GM18502 (cell line): ENCODE data around the gene ZMIZ1.

Experiments used
- ATAC-seq: cut with Tn5 transposase; IDR thresholded peaks from one replicate; pipeline ENCODE4 v1.9.1; 2021; ENCODE audit warnings: mild to moderate bottlenecking; ENCODE audit not compliant: unreplicated experiment, poor library complexity

ZMIZ1 gene

DNA sequence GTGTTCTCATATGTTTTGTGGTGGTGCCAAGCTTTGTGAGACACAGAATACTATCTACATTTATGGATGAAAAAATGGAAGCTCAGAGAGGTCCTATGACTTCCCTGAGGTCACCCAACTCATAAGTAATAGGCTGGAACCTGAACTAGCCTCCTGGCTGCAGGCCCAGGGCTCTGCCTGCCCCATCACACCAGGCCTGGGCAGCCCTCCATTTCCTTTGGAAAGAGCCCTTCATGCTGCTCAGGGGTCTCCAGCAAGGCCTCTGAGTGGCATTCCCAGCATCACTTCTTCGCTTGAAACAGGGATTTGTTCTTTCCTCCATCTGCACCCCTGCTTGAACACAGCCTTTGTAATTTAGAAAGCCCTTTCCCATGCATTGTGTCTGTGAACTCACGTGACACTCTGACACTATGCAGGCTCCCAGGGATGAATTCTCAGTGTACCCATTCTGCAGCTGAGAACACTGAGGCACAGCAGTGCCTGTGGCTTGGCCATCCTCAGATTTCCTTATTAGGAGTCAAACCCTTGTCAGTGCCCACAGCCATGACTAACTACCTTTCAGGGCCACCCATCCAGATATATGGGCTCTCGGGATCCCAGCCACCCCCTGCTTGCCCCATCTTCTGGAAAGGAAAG, 150.7 kb downstream of the ZMIZ1 start:
- ATAC-seq: no peak

DNA sequence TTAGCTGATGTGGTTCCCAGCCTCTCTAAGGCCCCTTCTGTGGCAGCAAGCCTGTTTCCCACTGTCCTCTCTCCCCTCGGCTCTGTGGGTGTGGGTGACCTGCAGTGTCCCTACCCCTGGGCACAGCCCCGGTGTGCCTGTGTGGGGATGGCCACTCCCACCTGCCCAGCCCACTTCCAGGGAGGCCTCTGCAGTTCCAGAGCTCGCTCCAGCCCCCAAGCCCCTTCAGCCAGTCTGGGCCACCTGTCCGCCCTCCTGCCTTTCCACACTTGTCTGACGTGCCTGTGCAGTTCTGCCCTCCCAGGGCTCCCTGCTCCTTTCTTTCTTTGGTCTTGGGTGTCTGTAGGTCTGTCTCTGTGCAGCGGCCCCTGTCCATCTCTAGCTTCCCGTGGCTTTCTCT, 151.5 kb downstream of the ZMIZ1 start:
- ATAC-seq: no peak

DNA sequence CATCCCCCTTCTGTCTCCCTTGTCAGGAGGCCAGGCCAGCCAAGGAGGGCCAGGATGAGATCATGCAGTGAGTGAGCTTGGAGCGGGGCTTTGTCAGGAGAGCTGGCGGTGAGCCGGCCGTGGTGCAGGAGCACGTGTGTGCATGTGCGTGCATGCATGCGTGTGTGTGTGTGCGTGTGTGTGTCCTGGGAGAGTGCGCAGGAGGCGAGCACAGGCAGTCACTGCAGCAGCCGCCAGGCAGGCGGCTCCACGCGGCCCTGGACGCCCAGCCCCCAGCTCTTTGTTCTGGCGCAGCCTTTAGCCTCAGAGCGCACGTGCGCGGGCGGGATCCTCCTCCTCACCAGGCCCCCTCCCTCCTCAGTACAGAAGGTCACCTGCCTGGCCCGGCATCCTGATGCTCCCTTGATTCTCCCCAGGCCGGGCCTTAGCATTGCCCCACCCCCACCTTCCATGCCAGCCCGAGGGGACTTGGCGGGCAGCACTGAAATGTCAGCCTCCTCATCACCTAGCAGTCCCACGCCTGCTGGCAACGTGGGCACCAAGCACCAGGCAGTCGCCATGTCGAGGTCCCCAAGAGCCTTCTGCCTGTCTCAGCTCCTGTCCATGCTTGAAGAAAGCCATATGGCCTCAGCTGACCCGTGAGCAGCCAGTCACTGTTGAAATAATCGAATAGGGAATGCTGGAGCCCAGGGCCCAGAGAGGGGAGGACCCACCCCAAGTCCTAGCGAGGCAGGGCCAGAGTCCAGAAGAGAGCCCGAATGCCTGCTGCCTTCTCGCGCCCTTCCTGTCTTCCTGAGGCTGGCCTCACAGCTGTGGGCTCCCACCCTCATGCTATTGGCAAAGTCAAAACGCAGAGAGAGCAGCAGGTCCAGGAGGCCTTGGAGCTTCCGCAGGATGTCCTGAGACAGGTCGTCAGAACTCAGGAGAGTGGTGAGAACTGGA, 152.6 kb downstream of the ZMIZ1 start:
- ATAC-seq: no peak

DNA sequence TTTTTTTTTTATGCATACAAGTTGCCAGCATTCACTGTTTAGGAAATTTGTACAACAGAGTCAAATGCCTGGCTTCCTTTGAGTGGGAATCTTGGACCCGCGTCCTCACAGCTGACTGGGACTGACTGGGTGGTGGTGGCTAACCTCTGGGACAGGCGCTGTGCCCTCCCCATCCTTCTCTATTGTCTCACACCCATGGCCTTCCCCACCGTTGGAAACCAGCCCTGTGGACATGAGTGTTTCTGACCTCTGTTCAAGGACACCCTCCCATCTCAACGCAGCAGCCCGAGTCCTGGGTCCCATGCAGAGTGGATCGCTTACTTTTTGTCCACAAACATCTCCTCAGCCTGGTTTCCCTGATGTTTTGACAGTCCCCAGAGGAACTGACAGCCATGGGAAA, 153.4 kb downstream of the ZMIZ1 start:
- ATAC-seq: no peak

DNA sequence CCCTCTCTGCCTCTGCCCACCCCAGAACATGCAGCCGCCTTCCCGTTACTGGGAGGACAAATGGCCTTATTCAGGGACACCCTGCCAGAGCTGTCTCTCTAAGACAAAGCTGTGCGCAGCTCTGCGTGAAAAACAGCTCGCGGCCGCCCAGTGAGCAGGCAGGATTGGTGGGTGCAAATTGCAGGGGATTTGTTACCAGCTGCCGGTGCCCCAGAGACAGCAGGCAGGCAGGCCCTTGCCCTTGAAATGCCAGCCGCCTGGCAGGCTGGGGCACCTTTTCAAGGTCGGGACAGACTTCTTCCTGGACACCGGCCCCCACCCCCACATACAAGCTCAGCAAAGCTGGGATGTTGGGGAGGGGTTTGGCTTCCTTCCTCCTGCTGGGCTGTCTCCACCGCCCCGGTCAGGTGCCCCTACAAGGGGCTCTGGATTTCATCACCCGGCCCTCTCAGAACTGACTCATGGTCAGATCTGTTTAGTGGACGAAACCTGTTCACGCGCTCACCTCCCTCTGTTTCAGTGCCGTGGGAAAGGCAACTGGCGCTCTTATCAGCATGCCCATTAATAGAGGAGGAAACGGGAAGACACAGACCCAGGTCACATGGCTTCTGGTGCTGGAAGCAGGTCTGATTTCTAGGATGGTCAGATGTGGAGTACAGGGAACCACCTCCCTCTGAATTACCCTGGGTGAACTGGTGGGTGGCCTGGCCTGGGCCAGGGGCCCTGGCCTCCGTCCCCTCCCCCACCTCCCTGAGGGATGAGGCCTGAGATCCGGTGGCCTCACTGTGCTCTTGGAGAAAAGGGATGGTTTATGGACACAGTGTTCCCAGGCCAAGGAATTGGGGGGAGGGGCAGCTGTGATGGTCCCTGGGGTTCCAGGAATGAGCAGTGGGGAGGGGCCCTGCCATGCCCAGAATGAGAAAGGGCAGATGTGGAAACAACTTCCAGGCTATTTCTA, 154.6 kb downstream of the ZMIZ1 start:
- no peak for ATAC-seq

DNA sequence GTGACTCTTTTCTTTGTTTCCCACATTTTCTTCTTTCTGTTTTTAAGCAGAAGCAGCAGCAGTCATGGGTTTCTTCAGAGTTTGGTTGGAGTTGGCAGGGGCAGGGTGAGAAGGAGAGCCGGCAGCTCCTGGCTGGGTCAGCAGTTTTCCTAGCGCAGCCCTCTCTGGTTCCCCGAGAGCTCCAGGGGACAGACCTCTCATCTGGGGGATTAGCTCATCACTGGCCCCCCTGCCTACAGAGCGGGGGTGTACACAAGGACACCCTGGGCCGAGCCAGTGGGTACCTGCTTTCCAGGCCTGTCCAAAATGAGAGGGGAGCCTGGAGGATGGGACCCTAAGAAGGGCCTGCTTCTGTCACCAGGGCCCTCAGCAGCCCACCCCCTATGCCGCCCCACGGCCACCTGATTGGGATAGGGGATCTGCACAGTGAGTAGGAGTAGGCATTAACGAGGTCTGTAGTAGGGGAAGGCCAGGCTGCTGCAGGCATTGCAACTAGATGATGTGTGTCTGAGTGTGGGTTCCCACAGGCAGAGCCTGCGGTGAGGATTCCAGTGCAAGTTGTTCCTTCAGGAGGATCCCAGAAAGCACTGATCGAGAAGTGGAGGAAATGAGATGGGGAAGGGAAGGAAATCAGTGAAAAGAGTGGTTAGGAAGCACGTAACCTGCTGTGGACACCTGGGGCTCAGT, 155.6 kb downstream of the ZMIZ1 start:
- ATAC-seq: no peak

DNA sequence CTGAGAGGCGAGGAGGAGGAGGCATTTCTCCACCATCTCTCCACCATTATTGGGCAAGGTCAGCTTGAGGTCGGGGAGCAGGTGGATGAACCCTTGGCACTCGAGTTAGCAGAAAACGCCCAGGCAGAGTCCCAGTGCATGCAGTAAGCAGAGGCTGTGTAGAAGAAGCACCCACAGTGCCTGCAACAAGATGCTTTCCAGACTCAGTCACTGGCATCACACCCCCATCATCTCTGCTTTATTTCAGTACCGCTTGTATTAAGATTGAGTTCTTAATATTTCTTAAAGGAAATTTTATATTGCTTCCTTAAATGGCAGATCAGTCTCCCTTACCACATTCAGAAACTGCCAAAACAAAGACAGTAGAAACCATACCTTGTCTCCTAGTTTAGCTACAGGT, 156.2 kb downstream of the ZMIZ1 start:
- ATAC-seq: no peak

DNA sequence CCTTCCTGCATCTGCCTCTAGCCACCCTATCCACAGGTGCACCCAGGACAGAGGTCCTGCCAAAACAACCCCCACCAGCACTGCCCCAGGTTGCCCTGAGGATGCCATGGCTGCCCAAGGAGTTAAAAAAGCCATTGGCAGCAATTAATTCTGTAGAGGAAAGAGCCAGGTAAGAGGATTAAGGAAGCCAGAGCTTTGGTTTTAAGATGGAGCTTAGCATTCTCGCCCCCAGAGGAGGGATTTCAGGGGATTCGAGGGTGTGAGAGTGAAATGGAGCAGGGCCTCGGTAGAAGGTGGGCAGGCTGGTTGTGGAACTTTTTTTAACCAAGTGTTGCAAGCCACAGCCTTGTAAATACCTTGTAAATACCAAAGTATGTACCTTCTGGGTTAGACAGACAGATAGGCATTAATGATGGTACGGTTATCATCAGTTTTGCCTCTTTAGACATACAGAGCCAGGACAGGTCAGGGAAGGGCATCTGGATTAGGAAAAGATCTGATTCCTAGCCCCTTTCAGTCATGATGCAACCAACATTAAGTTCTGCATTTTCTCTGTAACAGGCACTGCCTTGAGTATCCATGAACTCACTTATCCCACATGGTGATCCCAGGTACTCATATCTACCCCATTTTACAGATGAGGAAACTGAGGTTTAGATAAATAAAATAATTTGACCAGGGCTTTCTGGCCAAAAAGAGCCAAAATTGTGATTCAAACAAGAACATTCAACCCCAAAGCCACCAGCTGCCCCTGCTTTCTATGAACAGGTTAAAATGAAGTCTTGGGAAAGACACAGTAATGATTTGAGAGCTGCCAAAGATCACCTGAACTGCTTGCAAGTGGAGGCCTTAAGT, 157.9 kb downstream of the ZMIZ1 start:
- no peak for ATAC-seq

DNA sequence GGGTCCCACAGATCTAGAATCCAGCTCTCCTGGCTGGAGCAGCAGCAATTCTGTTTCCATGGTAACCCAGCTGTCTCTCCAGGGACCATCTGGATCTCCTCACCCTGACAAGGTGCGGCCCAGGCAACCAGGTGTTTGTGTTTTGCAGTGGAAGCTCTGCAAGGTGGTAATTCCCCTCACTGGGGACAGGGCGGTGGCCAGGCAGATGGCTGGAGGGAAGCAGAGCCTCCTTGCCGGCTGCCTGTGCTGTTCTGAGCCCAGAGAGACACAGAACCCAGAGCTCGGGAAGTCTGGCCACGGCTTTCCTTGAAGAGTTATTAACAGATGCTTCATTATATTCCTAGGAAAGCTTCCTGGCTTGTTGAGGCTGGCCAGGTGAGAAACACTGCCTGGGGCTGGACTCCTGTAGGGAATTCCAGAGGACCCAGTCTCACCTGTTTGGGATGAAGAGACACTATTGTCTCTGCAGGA, 160.3 kb downstream of the ZMIZ1 start:
- no peak for ATAC-seq

DNA sequence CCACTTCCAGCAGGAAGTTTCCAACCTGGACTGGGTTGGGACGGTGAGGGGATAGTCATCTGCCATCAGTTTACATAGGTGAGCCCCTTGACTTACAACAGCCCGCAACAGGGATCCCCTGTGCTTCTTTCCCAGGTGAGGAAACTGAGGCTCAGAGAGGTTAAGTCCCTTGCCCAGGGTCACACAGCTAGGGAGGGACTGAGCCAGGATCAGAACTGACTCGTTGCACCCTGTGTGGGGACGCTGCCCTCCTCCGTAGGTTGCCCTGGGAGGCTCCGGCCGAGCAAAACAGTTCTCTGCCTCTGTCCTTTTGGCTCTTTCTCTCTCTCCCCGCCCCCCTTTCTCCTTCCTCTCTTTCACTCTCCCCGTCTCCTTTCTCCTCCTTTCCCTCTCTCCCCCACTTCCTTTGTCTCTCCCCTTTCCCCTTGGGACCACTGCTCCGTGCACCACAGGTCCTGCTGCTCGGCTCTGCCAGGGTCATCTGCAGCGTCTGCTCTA, 161.1 kb downstream of the ZMIZ1 start:
- no peak for ATAC-seq

DNA sequence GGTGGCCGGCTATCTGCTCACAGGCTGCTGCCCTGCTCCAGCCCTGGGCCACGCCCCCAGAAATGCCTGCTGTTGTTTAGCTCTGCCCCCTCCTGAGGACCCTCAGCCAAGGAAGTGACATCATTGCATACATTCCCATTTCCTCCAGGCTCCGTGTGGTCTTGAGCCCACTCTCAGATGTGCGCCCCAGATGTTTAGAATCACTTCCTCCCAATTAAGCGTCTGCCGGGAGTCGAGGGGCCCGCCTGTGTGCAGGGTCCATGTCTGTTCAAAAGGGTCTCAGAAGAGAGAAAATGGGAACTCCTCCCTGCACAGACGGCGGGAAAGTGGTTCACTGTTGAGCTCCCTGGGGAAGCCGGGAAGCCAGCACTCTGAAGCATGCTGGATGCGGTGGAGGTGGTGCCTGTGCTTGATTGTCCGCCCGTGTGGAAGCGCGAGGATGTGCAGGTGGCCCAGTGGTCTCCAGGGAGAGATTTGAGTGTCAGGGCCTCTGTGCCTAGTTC, 161.6 kb downstream of the ZMIZ1 start:
- ATAC-seq: no peak

DNA sequence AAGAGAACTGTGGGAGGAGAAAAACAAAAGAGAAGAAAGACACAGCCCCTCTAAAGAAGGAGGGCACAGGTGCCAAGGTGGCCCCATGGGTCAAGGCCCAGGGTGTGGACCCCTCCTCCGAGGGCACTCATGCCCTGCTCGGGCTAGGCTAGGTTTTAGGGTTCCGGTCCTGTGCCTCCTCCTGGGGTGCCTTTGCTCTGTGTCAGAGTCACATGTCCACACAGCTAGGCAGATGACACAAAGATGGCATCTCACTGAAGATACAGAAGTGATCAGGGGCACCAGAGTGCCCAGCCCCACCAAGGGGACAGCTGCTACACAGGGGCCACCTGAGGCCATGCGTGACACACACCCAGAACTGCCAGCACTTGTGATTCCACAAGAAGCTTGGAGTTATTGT, 162.1 kb downstream of the ZMIZ1 start:
- ATAC-seq: no peak

DNA sequence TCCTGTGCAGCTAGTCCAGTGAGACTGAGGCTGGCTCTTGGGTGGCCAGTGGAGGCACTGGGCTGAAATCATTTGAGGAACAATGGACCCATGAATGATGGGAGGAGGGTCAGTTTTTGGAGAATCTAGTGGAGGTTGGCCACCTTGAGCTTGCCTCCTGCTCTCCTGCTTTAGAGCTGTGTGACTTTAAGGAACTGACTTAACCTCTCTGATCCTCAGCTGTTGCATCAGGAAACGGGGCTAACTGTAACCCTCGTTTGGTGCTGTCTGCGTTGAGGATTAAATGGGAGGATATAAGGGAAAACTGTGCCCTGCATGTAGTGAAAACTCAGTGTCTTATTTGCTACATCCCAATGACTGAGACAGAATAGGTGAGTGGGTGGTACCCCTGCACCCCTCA, 163.1 kb downstream of the ZMIZ1 start:
- no peak for ATAC-seq

DNA sequence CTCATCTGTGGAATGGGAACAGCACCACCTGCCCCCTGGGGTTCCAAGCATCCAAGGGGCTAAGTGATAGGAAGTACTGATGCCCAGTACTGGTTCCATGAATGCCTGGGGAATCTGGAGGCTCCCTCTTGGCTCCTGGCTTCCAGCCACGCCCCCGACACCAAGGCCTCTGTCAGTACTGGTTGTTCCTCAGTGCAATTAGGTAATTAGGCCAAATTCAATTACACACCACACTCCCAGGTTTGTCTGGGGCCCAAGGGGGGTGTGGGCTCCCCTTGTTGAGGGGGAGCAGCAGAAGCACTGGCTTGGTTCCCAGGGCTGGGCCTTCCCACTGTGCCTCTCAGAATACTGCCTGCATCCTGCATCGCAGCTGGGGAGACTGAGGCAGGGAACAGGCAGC, 164.1 kb downstream of the ZMIZ1 start:
- ATAC-seq: no peak

DNA sequence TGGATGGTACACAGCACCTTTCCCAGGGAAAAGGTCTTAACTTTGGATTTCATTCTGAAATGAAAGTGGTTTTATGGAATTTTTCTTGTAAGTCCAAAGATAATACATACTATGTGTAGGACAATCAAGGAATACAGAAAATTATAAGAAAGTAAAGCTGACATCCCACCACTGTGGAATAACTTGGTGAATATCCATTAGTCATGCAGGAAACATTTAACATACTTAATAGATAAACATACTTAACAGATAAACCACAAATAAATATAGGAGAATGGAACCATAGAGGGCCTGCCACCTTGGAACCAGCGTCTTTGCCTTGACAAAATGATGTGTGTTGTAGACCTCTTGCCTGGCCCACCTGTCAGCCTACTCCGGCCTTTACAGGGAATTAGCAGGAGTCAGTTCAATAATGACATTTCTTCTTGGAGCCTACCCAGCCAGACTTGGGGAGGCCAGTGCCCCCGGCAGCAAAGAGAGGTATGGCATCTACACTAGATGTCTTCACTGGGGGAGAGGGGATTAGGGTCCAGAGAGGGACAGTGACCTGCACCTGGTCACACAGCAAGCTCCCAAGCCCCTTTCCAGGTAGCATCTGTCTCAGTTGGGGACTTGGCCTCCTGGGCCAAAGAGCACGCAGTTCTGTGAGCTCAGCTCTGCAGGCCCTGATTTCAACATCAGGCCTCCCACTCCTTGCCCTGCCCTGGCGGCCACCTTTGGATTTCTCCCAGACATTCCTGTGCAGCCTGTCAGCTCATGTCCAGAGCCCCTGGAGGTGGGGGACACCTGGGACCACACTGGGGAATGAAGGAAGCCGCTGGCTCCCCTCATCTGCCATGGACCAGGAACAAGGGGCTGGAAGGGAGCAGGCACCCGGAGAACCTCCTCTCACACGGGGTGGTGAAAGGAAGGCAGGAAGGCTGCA, 165.9 kb downstream of the ZMIZ1 start:
- no peak for ATAC-seq

DNA sequence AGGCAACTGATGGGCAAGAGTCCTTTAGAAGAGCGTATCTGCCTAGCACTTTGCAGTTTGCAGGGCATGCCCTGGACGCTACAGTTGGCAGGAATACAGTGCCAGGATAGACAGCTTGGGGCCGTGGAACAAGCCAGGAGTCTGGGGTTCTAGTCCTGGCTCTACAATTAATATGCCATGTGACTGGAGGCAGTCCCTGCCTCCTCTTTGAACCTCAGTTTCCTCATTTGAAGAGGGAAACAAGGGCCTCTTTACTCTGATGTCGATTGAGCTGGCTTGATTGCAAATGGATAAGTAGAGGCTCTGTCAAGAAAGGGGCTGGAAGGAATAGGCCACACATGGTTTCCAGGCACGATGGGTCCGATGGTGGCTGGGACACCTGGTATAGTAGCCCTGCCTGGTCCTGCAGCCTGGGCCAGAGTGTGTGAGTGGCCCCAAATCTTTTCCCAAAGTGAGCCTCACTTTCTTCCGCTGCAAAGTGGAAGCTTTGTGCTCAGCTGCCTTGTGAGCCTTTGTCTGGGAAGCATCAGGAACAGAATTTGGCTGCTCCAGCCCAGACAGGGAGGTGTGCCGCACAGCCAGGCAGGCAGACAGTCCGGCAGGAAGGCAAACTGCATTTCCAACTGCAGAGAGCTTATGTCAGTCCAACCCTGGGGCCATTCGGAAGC, 167.1 kb downstream of the ZMIZ1 start:
- ATAC-seq: no peak

DNA sequence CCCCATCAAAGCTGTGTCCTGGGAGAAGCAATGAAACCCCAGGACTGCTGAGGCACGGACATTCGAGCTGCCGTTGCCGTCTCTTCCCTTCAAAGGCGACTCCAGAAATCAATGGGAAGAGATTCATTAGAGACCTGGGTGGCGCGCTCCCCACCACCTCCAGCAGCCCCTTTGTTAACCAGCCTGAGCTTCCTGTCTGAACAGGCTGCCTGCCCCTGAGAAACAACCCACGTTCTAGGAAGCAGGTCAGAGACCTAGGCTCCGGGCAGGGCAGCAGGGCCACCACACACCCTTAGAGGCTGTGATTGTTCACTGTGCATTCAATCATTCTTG, 167.6 kb downstream of the ZMIZ1 start:
- ATAC-seq: no peak
